GM12891 (cell line): ENCODE data around the gene TMEM59.
A peak's percentile ranks its signal among the peaks of the same experiment; 100 is the strongest.
"Not testable (repeated sequence)": the region's sequence is repeated elsewhere in the genome, so short reads cannot be mapped to it uniquely, and the experiment has no call there.

Source experiments
- DNase-seq: peaks from one replicate; pipeline ENCODE4 v3.0.0; 2011; ENCODE audit warnings: low spot score; ENCODE audit not compliant: insufficient read length
- FAIRE-seq: peaks from 2 replicates; lab custom pipeline; 2011; peaks lifted over from hg19 to GRCh38; lab: Jason Lieb, UNC
- PAX5 ChIP-seq: IDR thresholded peaks from 2 replicates; pipeline ENCODE4 v1.6.1; 2011; ENCODE audit warnings: low read length, moderate library complexity, mild to moderate bottlenecking; ENCODE audit not compliant: insufficient read depth, severe bottlenecking
- POLR2A ChIP-seq: IDR thresholded peaks from 2 replicates; pipeline ENCODE4 v1.6.1; 2011; ENCODE audit warnings: low read depth, low read length, control low read depth
- POLR2AphosphoS5 ChIP-seq: IDR thresholded peaks from 2 replicates; pipeline ENCODE4 v1.6.1; 2011; ENCODE audit warnings: low read depth, low read length, control low read depth
- POU2F2 ChIP-seq: IDR thresholded peaks from 2 replicates; pipeline ENCODE4 v1.6.1; 2011; ENCODE audit warnings: low read depth, mild to moderate bottlenecking, control low read depth, low read length, moderate library complexity
- SPI1 ChIP-seq: IDR thresholded peaks from 2 replicates; pipeline ENCODE4 v1.6.1; 2011; ENCODE audit warnings: low read depth, low read length, control low read depth
- TAF1 ChIP-seq: IDR thresholded peaks from 2 replicates; pipeline ENCODE4 v1.6.1; 2011; ENCODE audit warnings: low read depth, low read length, control low read depth

TMEM59 gene

GRCh38 chr1:54054438-54054749 is 1.4 kb upstream of the TMEM59 start:
- FAIRE-seq = peak; percentile 23
- DNase-seq = no peak
- TF ChIP-seq POU2F2 (no peak), PAX5 (no peak), TAF1 (no peak), POLR2AphosphoS5 (no peak), POLR2A (no peak), SPI1 (no peak)

- FAIRE-seq = no peak
Measured at GRCh38 chr1:54053745-54054437, 887 bp upstream of the TMEM59 start.

GRCh38 chr1:54052431-54052933 is 522 bp downstream of the TMEM59 start:
- TF ChIP-seq POLR2AphosphoS5 (no peak), PAX5 (no peak), POLR2A (no peak), TAF1 (no peak), POU2F2 (no peak), SPI1 (no peak)
- FAIRE-seq (no peak), DNase-seq (no peak)

More at GRCh38 chr1:54053745-54054437, 887 bp upstream of the TMEM59 start:
- TF ChIP-seq POLR2AphosphoS5 = no peak
- TF ChIP-seq PAX5 = no peak
- no peak for TF ChIP-seq POLR2A
- no peak for TF ChIP-seq POU2F2
- TF ChIP-seq SPI1 = no peak
- no peak for TF ChIP-seq TAF1
- DNase-seq = no peak

- FAIRE-seq (peak; percentile 43), DNase-seq (no peak)
- TF ChIP-seq POLR2A (no peak), POLR2AphosphoS5 (no peak)
Measured at GRCh38 chr1:54051933-54052430, 1.0 kb downstream of the TMEM59 start.

- not testable (repeated sequence) for FAIRE-seq, DNase-seq
Measured at GRCh38 chr1:54050435-54050834, 2.6 kb downstream of the TMEM59 start.

GRCh38 chr1:54047384-54048305 is 5.4 kb downstream of the TMEM59 start:
- no peak for TF ChIP-seq TAF1
- no peak for TF ChIP-seq POU2F2
- no peak for TF ChIP-seq SPI1
- TF ChIP-seq PAX5 = no peak
- no peak for TF ChIP-seq POLR2A
- FAIRE-seq (peak; percentile 66), DNase-seq (no peak)

- DNase-seq = no peak
- TF ChIP-seq POLR2A = no peak
- TF ChIP-seq POLR2AphosphoS5 = no peak
- TF ChIP-seq POU2F2 = no peak
- no peak for TF ChIP-seq TAF1
- no peak for TF ChIP-seq SPI1
- TF ChIP-seq PAX5 = no peak
- peak; percentile 50 for FAIRE-seq
Measured at GRCh38 chr1:54046671-54047383, 6.2 kb downstream of the TMEM59 start.

GRCh38 chr1:54045496-54045895 is 7.5 kb downstream of the TMEM59 start:
- DNase-seq (no peak), FAIRE-seq (no peak)
- TF ChIP-seq POLR2AphosphoS5 (no peak), PAX5 (no peak), TAF1 (no peak), POU2F2 (no peak), POLR2A (no peak), SPI1 (no peak)

- no peak for TF ChIP-seq POLR2A
- TF ChIP-seq POLR2AphosphoS5 = no peak
- no peak for TF ChIP-seq POU2F2
- TF ChIP-seq PAX5 = no peak
- no peak for TF ChIP-seq TAF1
- TF ChIP-seq SPI1 = no peak
- FAIRE-seq (no peak), DNase-seq (no peak)
Measured at GRCh38 chr1:54041806-54042205, 11.2 kb downstream of the TMEM59 start.
